ENCODE results near the gene PRDM16. TPM values are rescaled to one million over a fixed set of nuclear protein-coding genes. Genes with fewer than 3 reads are reported as not detected.
"Not testable (repeated sequence)": the region's sequence is repeated elsewhere in the genome, so short reads cannot be mapped to it uniquely, and the experiment has no call there.

Gene PRDM16
- total RNA-seq, 2 donors from 2014 or later = not detected

GRCh38 chr1:3279182-3279470, 210.1 kb downstream of the PRDM16 start:
- no peaks in the 10 kb centered on the region for H3K4me1 Mint-ChIP-seq
- H3K4me3 Mint-ChIP-seq = no peak overlapping the region
- no peaks in the 10 kb centered on the region for H3K9me3 Mint-ChIP-seq
- peaks cover 3% of the 10 kb centered on the region for H3K27me3 Mint-ChIP-seq
- ATAC-seq (replicated peaks) = no peak
- no peak overlapping the region for H3K27ac Mint-ChIP-seq
- no peaks in the 10 kb centered on the region for H3K36me3 Mint-ChIP-seq (ENCODE audit: low read depth)

GRCh38 chr1:3281735-3282134, 212.7 kb downstream of the PRDM16 start:
- no peaks in the 10 kb centered on the region for H3K9me3 Mint-ChIP-seq
- H3K4me1 Mint-ChIP-seq = no peaks in the 10 kb centered on the region
- peaks cover 3% of the 10 kb centered on the region for H3K27me3 Mint-ChIP-seq
- H3K4me3 Mint-ChIP-seq = no peak overlapping the region
- no peaks in the 10 kb centered on the region for H3K36me3 Mint-ChIP-seq (ENCODE audit: low read depth)
- no peak for ATAC-seq (replicated peaks)
- H3K27ac Mint-ChIP-seq = no peak overlapping the region

- Mint-ChIP-seq H3K27me3 (peaks cover 3% of the 10 kb centered on the region), H3K27ac (no peak overlapping the region), H3K36me3 (ENCODE audit: low read depth) (no peaks in the 10 kb centered on the region), H3K4me3 (no peak overlapping the region), H3K4me1 (no peaks in the 10 kb centered on the region), H3K9me3 (no peaks in the 10 kb centered on the region)
- ATAC-seq (replicated peaks) = no peak
These were observed 213.2 kb downstream of the PRDM16 start for GRCh38 chr1:3282186-3282585.

- ATAC-seq (replicated peaks) = no peak
- no peaks in the 10 kb centered on the region for H3K36me3 Mint-ChIP-seq (ENCODE audit: low read depth)
- H3K9me3 Mint-ChIP-seq = no peaks in the 10 kb centered on the region
These were observed 213.8 kb downstream of the PRDM16 start for GRCh38 chr1:3282656-3283430.

GRCh38 chr1:3283849-3284248, 214.8 kb downstream of the PRDM16 start:
- H3K4me3 Mint-ChIP-seq = no peak overlapping the region
- H3K27ac Mint-ChIP-seq = no peak overlapping the region
- no peaks in the 10 kb centered on the region for H3K36me3 Mint-ChIP-seq (ENCODE audit: low read depth)
- no peaks in the 10 kb centered on the region for H3K4me1 Mint-ChIP-seq
- no peak for ATAC-seq (replicated peaks)
- peaks cover 3% of the 10 kb centered on the region for H3K27me3 Mint-ChIP-seq
- no peaks in the 10 kb centered on the region for H3K9me3 Mint-ChIP-seq

More at GRCh38 chr1:3282656-3283430, 213.8 kb downstream of the PRDM16 start:
- H3K27me3 Mint-ChIP-seq = peaks cover 3% of the 10 kb centered on the region
- no peak overlapping the region for H3K4me3 Mint-ChIP-seq
- no peaks in the 10 kb centered on the region for H3K4me1 Mint-ChIP-seq
- H3K27ac Mint-ChIP-seq = no peak overlapping the region

- no peaks in the 10 kb centered on the region for H3K4me1 Mint-ChIP-seq
- no peaks in the 10 kb centered on the region for H3K36me3 Mint-ChIP-seq (ENCODE audit: low read depth)
- H3K9me3 Mint-ChIP-seq = no peaks in the 10 kb centered on the region
- no peak overlapping the region for H3K4me3 Mint-ChIP-seq
- no peak for ATAC-seq (replicated peaks)
- H3K27me3 Mint-ChIP-seq = peaks cover 3% of the 10 kb centered on the region
- H3K27ac Mint-ChIP-seq = no peak overlapping the region
These were observed 215.7 kb downstream of the PRDM16 start for GRCh38 chr1:3284691-3285090.

- H3K27ac Mint-ChIP-seq = no peak overlapping the region
- H3K36me3 Mint-ChIP-seq (ENCODE audit: low read depth) = no peaks in the 10 kb centered on the region
- no peak for ATAC-seq (replicated peaks)
- no peaks in the 10 kb centered on the region for H3K4me1 Mint-ChIP-seq
- H3K4me3 Mint-ChIP-seq = no peak overlapping the region
- no peaks in the 10 kb centered on the region for H3K9me3 Mint-ChIP-seq
- peaks cover 3% of the 10 kb centered on the region for H3K27me3 Mint-ChIP-seq
These were observed 216.2 kb downstream of the PRDM16 start for GRCh38 chr1:3285106-3285740.

GRCh38 chr1:3287095-3287494, 218.1 kb downstream of the PRDM16 start:
- H3K9me3 Mint-ChIP-seq; H3K27ac Mint-ChIP-seq; H3K4me3 Mint-ChIP-seq; H3K27me3 Mint-ChIP-seq; H3K4me1 Mint-ChIP-seq; ATAC-seq (replicated peaks); H3K36me3 Mint-ChIP-seq (ENCODE audit: low read depth): not testable (repeated sequence)

- H3K27me3 Mint-ChIP-seq = no peaks in the 10 kb centered on the region
- no peaks in the 10 kb centered on the region for H3K9me3 Mint-ChIP-seq
- no peak overlapping the region for H3K27ac Mint-ChIP-seq
- H3K4me1 Mint-ChIP-seq = no peaks in the 10 kb centered on the region
- ATAC-seq (replicated peaks) = no peak
- no peaks in the 10 kb centered on the region for H3K36me3 Mint-ChIP-seq (ENCODE audit: low read depth)
- no peak overlapping the region for H3K4me3 Mint-ChIP-seq
These were observed 218.7 kb downstream of the PRDM16 start for GRCh38 chr1:3287656-3288160.

- ATAC-seq (replicated peaks) = no peak
- Mint-ChIP-seq H3K27me3 (no peaks in the 10 kb centered on the region), H3K9me3 (no peaks in the 10 kb centered on the region), H3K27ac (no peak overlapping the region), H3K4me3 (no peak overlapping the region), H3K36me3 (ENCODE audit: low read depth) (no peaks in the 10 kb centered on the region), H3K4me1 (no peaks in the 10 kb centered on the region)
These were observed 220.5 kb downstream of the PRDM16 start for GRCh38 chr1:3289502-3289901.

- H3K27me3 Mint-ChIP-seq = no peaks in the 10 kb centered on the region
- H3K27ac Mint-ChIP-seq = no peak overlapping the region
- no peaks in the 10 kb centered on the region for H3K4me1 Mint-ChIP-seq
- H3K36me3 Mint-ChIP-seq (ENCODE audit: low read depth) = no peaks in the 10 kb centered on the region
- H3K9me3 Mint-ChIP-seq = no peaks in the 10 kb centered on the region
- no peak overlapping the region for H3K4me3 Mint-ChIP-seq
- no peak for ATAC-seq (replicated peaks)
These were observed 221.4 kb downstream of the PRDM16 start for GRCh38 chr1:3290438-3290837.

- no peak overlapping the region for H3K27ac Mint-ChIP-seq
- H3K27me3 Mint-ChIP-seq = no peaks in the 10 kb centered on the region
- H3K4me3 Mint-ChIP-seq = no peak overlapping the region
- ATAC-seq (replicated peaks) = no peak
- no peaks in the 10 kb centered on the region for H3K9me3 Mint-ChIP-seq
- H3K4me1 Mint-ChIP-seq = no peaks in the 10 kb centered on the region
- H3K36me3 Mint-ChIP-seq (ENCODE audit: low read depth) = no peaks in the 10 kb centered on the region
These were observed 221.9 kb downstream of the PRDM16 start for GRCh38 chr1:3290915-3291314.

- no peak for ATAC-seq (replicated peaks)
- no peaks in the 10 kb centered on the region for H3K27me3 Mint-ChIP-seq
- H3K27ac Mint-ChIP-seq = no peak overlapping the region
- no peaks in the 10 kb centered on the region for H3K4me1 Mint-ChIP-seq
- H3K36me3 Mint-ChIP-seq (ENCODE audit: low read depth) = no peaks in the 10 kb centered on the region
- H3K9me3 Mint-ChIP-seq = no peaks in the 10 kb centered on the region
- H3K4me3 Mint-ChIP-seq = no peak overlapping the region
These were observed 223.2 kb downstream of the PRDM16 start for GRCh38 chr1:3292051-3292722.

GRCh38 chr1:3292868-3293562, 224.0 kb downstream of the PRDM16 start:
- no peak for ATAC-seq (replicated peaks)
- Mint-ChIP-seq H3K27me3 (no peaks in the 10 kb centered on the region), H3K4me3 (no peak overlapping the region), H3K36me3 (ENCODE audit: low read depth) (no peaks in the 10 kb centered on the region), H3K27ac (no peak overlapping the region), H3K9me3 (no peaks in the 10 kb centered on the region), H3K4me1 (no peaks in the 10 kb centered on the region)

All from activated T-helper 17 cell treated with anti-CD3 and anti-CD28 coated beads, Interleukin-2, amount 50 U/mL, for 72 hours (primary cell).